Ramos (cell line): Measurements from ENCODE around the gene LATS2.

Source experiments
- in situ Hi-C: fragments of 300-500 bp; cut with MboI; formaldehyde crosslinking; loops from one replicate; pipeline ENCODE4 v1.14.3; 2022; ENCODE audit warnings: low sequenced_read_pairs; ENCODE audit not compliant: unreplicated experiment

Gene LATS2

GRCh38 chr13:21048901-21049698 lies 12.3 kb downstream of the LATS2 start:
- in situ Hi-C loops, result no loop called here

- in situ Hi-C loops, result no loop called here
Observed at GRCh38 chr13:21047591-21048282, 13.6 kb downstream of the LATS2 start.

- in situ Hi-C loops, result no loop called here
Observed at GRCh38 chr13:21047087-21047486, 14.3 kb downstream of the LATS2 start.

GRCh38 chr13:21046203-21046602 lies 15.2 kb downstream of the LATS2 start:
- in situ Hi-C loops, result no loop called here

GRCh38 chr13:21045100-21045499 lies 16.3 kb downstream of the LATS2 start:
- in situ Hi-C loops, result no loop called here

- in situ Hi-C loops, result no loop called here
Observed at GRCh38 chr13:21043898-21044297, 17.5 kb downstream of the LATS2 start.

- in situ Hi-C loops, result no loop called here
Observed at GRCh38 chr13:21040120-21040826, 21.1 kb downstream of the LATS2 start.

- in situ Hi-C loops, result no loop called here
Observed at GRCh38 chr13:21039097-21039800, 22.1 kb downstream of the LATS2 start.

GRCh38 chr13:21037656-21038055 lies 23.7 kb downstream of the LATS2 start:
- in situ Hi-C loops, result no loop called here

GRCh38 chr13:21035498-21035897 lies 25.9 kb downstream of the LATS2 start:
- in situ Hi-C loops, result no loop called here

- in situ Hi-C loops, result no loop called here
Observed at GRCh38 chr13:21034603-21035191, 26.7 kb downstream of the LATS2 start.

GRCh38 chr13:21033856-21034602 lies 27.4 kb downstream of the LATS2 start:
- in situ Hi-C loops, result no loop called here

GRCh38 chr13:21033212-21033840 lies 28.1 kb downstream of the LATS2 start:
- in situ Hi-C loops, result no loop called here

GRCh38 chr13:21032656-21033055 lies 28.7 kb downstream of the LATS2 start:
- in situ Hi-C loops, result no loop called here

- in situ Hi-C loops, result no loop called here
Observed at GRCh38 chr13:21031594-21032275, 29.7 kb downstream of the LATS2 start.

- in situ Hi-C loops, result no loop called here
Observed at GRCh38 chr13:21025539-21025938, 35.8 kb downstream of the LATS2 start.

- in situ Hi-C loops, result no loop called here
Observed at GRCh38 chr13:21022056-21022979, 39.1 kb downstream of the LATS2 start.
